ENCODE measurements around the gene PGLYRP4. TPM values are rescaled to one million over a fixed set of nuclear protein-coding genes. Genes with fewer than 3 reads are reported as not detected.

The PGLYRP4 gene
- total RNA-seq, 1 experiment from 2014 or later: not detected

GRCh38 chr1:153337980-153338853 lies 10.4 kb downstream of the PGLYRP4 start:
- Histone ChIP-seq H3K36me3 (ENCODE audit: control insufficient read depth, insufficient read depth, low read length) (no peaks in the 10 kb centered on the region), H3K27me3 (ENCODE audit: control insufficient read depth, insufficient read depth, low read length) (peaks cover 6% of the 10 kb centered on the region), H3K4me1 (ENCODE audit: control insufficient read depth, insufficient read depth, low read length) (no peaks in the 10 kb centered on the region), H3K4me3 (ENCODE audit: low read depth in 2 of 2, low read length in 2 of 2) (no peak overlapping the region), H3K27ac (ENCODE audit: low read length) (no peak overlapping the region), H3K9me3 (ENCODE audit: control insufficient read depth, insufficient read depth, low read depth, low read length) (no peaks in the 10 kb centered on the region)
- in situ Hi-C loops (cut with HindIII; ENCODE audit: low pct_unique_long_range_greater_than_20kb, low sequenced_read_pairs): no loop called here
- no TSS peak for BruUV-seq (replicated peaks)
- intact Hi-C loops (cut with micrococcal nuclease; ENCODE audit: unreplicated experiment): no loop called here
- POLR2A ChIA-PET: no interaction called here
- no peak for ATAC-seq
- no peak for TF ChIP-seq POLR2AphosphoS5 (IDR thresholded peaks at IDR 0.05; ENCODE audit: low read depth, low read length)
- no peak for TF ChIP-seq SIN3A (IDR thresholded peaks at IDR 0.05; ENCODE audit: borderline replicate concordance, insufficient read depth, low read depth, low read length)
- DNase-seq (ENCODE audit: low read depth, low spot score): no peak
- CTCF ChIA-PET: no interaction called here

GRCh38 chr1:153336650-153337049 lies 12.0 kb downstream of the PGLYRP4 start:
- Histone ChIP-seq H3K9me3 (ENCODE audit: control insufficient read depth, insufficient read depth, low read depth, low read length) (no peaks in the 10 kb centered on the region), H3K27ac (ENCODE audit: low read length) (no peak overlapping the region), H3K4me3 (ENCODE audit: low read depth in 2 of 2, low read length in 2 of 2) (no peak overlapping the region), H3K27me3 (ENCODE audit: control insufficient read depth, insufficient read depth, low read length) (peaks cover 4% of the 10 kb centered on the region), H3K36me3 (ENCODE audit: control insufficient read depth, insufficient read depth, low read length) (no peaks in the 10 kb centered on the region), H3K4me1 (ENCODE audit: control insufficient read depth, insufficient read depth, low read length) (no peaks in the 10 kb centered on the region)
- intact Hi-C loops (cut with micrococcal nuclease; ENCODE audit: unreplicated experiment): no loop called here
- BruUV-seq (replicated peaks): no TSS peak
- no peak for TF ChIP-seq POLR2AphosphoS5 (IDR thresholded peaks at IDR 0.05; ENCODE audit: low read depth, low read length)
- in situ Hi-C loops (cut with HindIII; ENCODE audit: low pct_unique_long_range_greater_than_20kb, low sequenced_read_pairs): no loop called here
- ChIA-PET POLR2A (interaction anchor here (0.6 to 0.7 kb wide), 2 partner anchors 131 to 196 kb away, joined by 3 to 5 read pairs; no protein-coding TSS in a partner anchor), CTCF (no interaction called here)
- ATAC-seq: no peak
- DNase-seq (ENCODE audit: low read depth, low spot score): no peak

- H3K27me3 ChIP-seq (ENCODE audit: control insufficient read depth, insufficient read depth, low read length): no peaks in the 10 kb centered on the region; the same call in 1 of the 2 replicates
- CTCF ChIA-PET: interaction anchor here (0.5 kb wide), 1 partner anchor 149 kb away, joined by 6 read pairs; no protein-coding TSS in a partner anchor
- no peak overlapping the region for H3K27ac ChIP-seq (ENCODE audit: low read length)
- H3K36me3 ChIP-seq (ENCODE audit: control insufficient read depth, insufficient read depth, low read length): no peaks in the 10 kb centered on the region
- H3K4me1 ChIP-seq (ENCODE audit: control insufficient read depth, insufficient read depth, low read length): no peaks in the 10 kb centered on the region
- DNase-seq (ENCODE audit: low read depth, low spot score) (no peak), ATAC-seq (no peak)
- in situ Hi-C loops (cut with HindIII; ENCODE audit: low pct_unique_long_range_greater_than_20kb, low sequenced_read_pairs) (no loop called here), intact Hi-C loops (cut with micrococcal nuclease; ENCODE audit: unreplicated experiment) (no loop called here)
- BruUV-seq (replicated peaks): no TSS peak
- TF ChIP-seq SIN3A (IDR thresholded peaks at IDR 0.05; ENCODE audit: borderline replicate concordance, insufficient read depth, low read depth, low read length): no peak
- no peak for TF ChIP-seq POLR2AphosphoS5 (IDR thresholded peaks at IDR 0.05; ENCODE audit: low read depth, low read length)
- no peak for TF ChIP-seq CTCF (IDR thresholded peaks at IDR 0.05)
- no peak for TF ChIP-seq TCF7L2 (IDR thresholded peaks at IDR 0.05; ENCODE audit: low read depth, low read length)
- no peak for TF ChIP-seq REST (IDR thresholded peaks at IDR 0.05; ENCODE audit: insufficient read depth in 1 of 2, low read depth in 2 of 2, low read length in 1 of 2)
- POLR2A ChIA-PET: no interaction called here
- H3K4me3 ChIP-seq (ENCODE audit: low read depth in 2 of 2, low read length in 2 of 2): no peak overlapping the region
- H3K9me3 ChIP-seq (ENCODE audit: control insufficient read depth, insufficient read depth, low read depth, low read length): no peaks in the 10 kb centered on the region; the same call in 1 of the 2 replicates
Measured at GRCh38 chr1:153333902-153334301, 14.7 kb downstream of the PGLYRP4 start.

Measured in Panc1 (cell line).